ENCODE data around the gene EHMT1.

DNA sequence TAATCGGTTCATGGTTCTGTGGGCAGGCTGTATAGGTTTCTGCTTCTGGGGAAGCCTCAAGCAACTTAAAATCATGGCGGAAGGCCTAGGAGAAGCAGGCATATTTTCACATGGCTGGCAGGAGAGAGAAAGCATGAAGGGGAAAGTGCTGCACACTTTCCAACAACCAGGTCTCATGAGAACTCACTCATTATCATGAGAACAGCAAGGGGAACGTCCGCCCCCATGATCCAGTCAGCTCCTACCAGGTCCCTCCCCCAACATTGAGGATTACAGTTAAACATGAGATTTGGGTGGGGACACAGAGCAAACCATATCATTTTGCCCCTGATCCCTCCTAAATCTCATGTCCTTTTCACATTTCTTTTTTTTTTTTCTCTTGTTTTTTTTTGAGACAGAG, 82.1 kb downstream of the EHMT1 start:
- TF ChIP-seq, protein P1, sequence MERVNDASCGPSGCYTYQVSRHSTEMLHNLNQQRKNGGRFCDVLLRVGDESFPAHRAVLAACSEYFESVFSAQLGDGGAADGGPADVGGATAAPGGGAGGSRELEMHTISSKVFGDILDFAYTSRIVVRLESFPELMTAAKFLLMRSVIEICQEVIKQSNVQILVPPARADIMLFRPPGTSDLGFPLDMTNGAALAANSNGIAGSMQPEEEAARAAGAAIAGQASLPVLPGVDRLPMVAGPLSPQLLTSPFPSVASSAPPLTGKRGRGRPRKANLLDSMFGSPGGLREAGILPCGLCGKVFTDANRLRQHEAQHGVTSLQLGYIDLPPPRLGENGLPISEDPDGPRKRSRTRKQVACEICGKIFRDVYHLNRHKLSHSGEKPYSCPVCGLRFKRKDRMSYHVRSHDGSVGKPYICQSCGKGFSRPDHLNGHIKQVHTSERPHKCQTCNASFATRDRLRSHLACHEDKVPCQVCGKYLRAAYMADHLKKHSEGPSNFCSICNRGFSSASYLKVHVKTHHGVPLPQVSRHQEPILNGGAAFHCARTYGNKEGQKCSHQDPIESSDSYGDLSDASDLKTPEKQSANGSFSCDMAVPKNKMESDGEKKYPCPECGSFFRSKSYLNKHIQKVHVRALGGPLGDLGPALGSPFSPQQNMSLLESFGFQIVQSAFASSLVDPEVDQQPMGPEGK (CRISPR knock-in tag; IDR thresholded peaks at IDR 0.05; ENCODE audit: borderline replicate concordance): no peak
- TF ChIP-seq, protein P2, sequence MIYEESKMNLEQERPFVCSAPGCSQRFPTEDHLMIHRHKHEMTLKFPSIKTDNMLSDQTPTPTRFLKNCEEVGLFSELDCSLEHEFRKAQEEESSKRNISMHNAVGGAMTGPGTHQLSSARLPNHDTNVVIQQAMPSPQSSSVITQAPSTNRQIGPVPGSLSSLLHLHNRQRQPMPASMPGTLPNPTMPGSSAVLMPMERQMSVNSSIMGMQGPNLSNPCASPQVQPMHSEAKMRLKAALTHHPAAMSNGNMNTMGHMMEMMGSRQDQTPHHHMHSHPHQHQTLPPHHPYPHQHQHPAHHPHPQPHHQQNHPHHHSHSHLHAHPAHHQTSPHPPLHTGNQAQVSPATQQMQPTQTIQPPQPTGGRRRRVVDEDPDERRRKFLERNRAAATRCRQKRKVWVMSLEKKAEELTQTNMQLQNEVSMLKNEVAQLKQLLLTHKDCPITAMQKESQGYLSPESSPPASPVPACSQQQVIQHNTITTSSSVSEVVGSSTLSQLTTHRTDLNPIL (CRISPR knock-in tag; IDR thresholded peaks at IDR 0.05; ENCODE audit: low read depth): no peak
- TF ChIP-seq CSDC2 (CRISPR knock-in tag; IDR thresholded peaks at IDR 0.05) (no peak), TCF4 (CRISPR knock-in tag; IDR thresholded peaks at IDR 0.05; ENCODE audit: borderline replicate concordance) (no peak), PPARA (CRISPR knock-in tag; IDR thresholded peaks at IDR 0.05; ENCODE audit: borderline replicate concordance) (no peak), ZNF8 (CRISPR knock-in tag; IDR thresholded peaks at IDR 0.05) (no peak)
- TF ChIP-seq, protein P3, sequence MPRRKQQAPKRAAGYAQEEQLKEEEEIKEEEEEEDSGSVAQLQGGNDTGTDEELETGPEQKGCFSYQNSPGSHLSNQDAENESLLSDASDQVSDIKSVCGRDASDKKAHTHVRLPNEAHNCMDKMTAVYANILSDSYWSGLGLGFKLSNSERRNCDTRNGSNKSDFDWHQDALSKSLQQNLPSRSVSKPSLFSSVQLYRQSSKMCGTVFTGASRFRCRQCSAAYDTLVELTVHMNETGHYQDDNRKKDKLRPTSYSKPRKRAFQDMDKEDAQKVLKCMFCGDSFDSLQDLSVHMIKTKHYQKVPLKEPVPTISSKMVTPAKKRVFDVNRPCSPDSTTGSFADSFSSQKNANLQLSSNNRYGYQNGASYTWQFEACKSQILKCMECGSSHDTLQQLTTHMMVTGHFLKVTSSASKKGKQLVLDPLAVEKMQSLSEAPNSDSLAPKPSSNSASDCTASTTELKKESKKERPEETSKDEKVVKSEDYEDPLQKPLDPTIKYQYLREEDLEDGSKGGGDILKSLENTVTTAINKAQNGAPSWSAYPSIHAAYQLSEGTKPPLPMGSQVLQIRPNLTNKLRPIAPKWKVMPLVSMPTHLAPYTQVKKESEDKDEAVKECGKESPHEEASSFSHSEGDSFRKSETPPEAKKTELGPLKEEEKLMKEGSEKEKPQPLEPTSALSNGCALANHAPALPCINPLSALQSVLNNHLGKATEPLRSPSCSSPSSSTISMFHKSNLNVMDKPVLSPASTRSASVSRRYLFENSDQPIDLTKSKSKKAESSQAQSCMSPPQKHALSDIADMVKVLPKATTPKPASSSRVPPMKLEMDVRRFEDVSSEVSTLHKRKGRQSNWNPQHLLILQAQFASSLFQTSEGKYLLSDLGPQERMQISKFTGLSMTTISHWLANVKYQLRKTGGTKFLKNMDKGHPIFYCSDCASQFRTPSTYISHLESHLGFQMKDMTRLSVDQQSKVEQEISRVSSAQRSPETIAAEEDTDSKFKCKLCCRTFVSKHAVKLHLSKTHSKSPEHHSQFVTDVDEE (CRISPR knock-in tag; IDR thresholded peaks at IDR 0.05): no peak
